Measurements from ENCODE around the gene TNFRSF18.

TNFRSF18 gene

GRCh38 chr1:1236176-1236763, 29.9 kb upstream of the TNFRSF18 start:
- in situ Hi-C loops (cut with MboI; ENCODE audit: low pct_unique_long_range_greater_than_20kb, low sequenced_read_pairs, unreplicated experiment), result no loop called here
- TF ChIP-seq CTCF (IDR thresholded peaks at IDR 0.05; ENCODE audit: extremely low read depth, insufficient read depth, missing control alignments), result no peak
- no peak for DNase-seq (ENCODE audit: low spot score)

GRCh38 chr1:1235016-1235744, 28.8 kb upstream of the TNFRSF18 start:
- no peak for TF ChIP-seq CTCF (IDR thresholded peaks at IDR 0.05; ENCODE audit: extremely low read depth, insufficient read depth, missing control alignments)
- DNase-seq (ENCODE audit: low spot score), result no peak
- in situ Hi-C loops (cut with MboI; ENCODE audit: low pct_unique_long_range_greater_than_20kb, low sequenced_read_pairs, unreplicated experiment), result no loop called here

GRCh38 chr1:1234180-1234808, 27.9 kb upstream of the TNFRSF18 start:
- in situ Hi-C loops (cut with MboI; ENCODE audit: low pct_unique_long_range_greater_than_20kb, low sequenced_read_pairs, unreplicated experiment), result no loop called here
- no peak for DNase-seq (ENCODE audit: low spot score)
- no peak for TF ChIP-seq CTCF (IDR thresholded peaks at IDR 0.05; ENCODE audit: extremely low read depth, insufficient read depth, missing control alignments)

GRCh38 chr1:1233567-1233892, 27.1 kb upstream of the TNFRSF18 start:
- TF ChIP-seq CTCF (IDR thresholded peaks at IDR 0.05; ENCODE audit: extremely low read depth, insufficient read depth, missing control alignments), result no peak
- DNase-seq (ENCODE audit: low spot score), result no peak
- in situ Hi-C loops (cut with MboI; ENCODE audit: low pct_unique_long_range_greater_than_20kb, low sequenced_read_pairs, unreplicated experiment), result no loop called here

GRCh38 chr1:1232796-1233566, 26.6 kb upstream of the TNFRSF18 start:
- in situ Hi-C loops (cut with MboI; ENCODE audit: low pct_unique_long_range_greater_than_20kb, low sequenced_read_pairs, unreplicated experiment), result no loop called here
- no peak for TF ChIP-seq CTCF (IDR thresholded peaks at IDR 0.05; ENCODE audit: extremely low read depth, insufficient read depth, missing control alignments)
- no peak for DNase-seq (ENCODE audit: low spot score)

- DNase-seq (ENCODE audit: low spot score), result no peak
- TF ChIP-seq CTCF (IDR thresholded peaks at IDR 0.05; ENCODE audit: extremely low read depth, insufficient read depth, missing control alignments), result no peak
- in situ Hi-C loops (cut with MboI; ENCODE audit: low pct_unique_long_range_greater_than_20kb, low sequenced_read_pairs, unreplicated experiment), result no loop called here
Measured at GRCh38 chr1:1232208-1232795, 25.9 kb upstream of the TNFRSF18 start, which contains the start of gene B3GALT6. TSS of gene B3GALT6 (plus strand) at chr1:1232237. CDS start at chr1:1232279, 42 bp downstream.

All from GM13977 (cell line).